Measurements from ENCODE around the gene NFIA.

Gene NFIA

DNA sequence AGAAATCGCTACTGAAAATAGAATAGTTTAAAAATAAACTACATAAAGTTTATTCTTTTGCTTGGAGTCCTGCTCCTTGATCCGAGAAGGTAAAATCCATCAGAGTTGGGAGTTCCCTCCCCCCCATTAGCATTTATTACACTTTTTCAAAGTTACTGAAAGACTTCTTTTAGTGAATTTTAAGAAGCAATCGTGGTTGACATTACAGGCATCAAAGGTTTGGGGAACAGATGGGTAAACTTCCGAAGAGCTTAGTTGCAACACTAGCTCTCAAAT is 31.0 kb upstream of the NFIA start:
- Histone ChIP-seq H2BK120ac (ENCODE audit: low read depth, low read length) (no peak overlapping the region), H3K4me1 (ENCODE audit: control insufficient read depth, insufficient read depth, low read depth, low read length) (peaks cover 18% of the 10 kb centered on the region), H3K27me3 (ENCODE audit: control insufficient read depth in 1 of 2, insufficient read depth in 1 of 2, low read length in 2 of 2) (peaks cover 16 to 54% of the 10 kb centered on the region in 2 experiments), H4K8ac (ENCODE audit: low read length) (no peak overlapping the region), H3K27ac (ENCODE audit: low read length, poor library complexity, severe bottlenecking) (no peak overlapping the region), H4K91ac (ENCODE audit: low read length) (no peak overlapping the region), H3K36me3 (ENCODE audit: control insufficient read depth in 1 of 2, insufficient read depth in 2 of 2, low read depth in 1 of 2, low read length in 2 of 2) (no peaks in the 10 kb centered on the region), H2BK15ac (ENCODE audit: low read depth, poor library complexity, severe bottlenecking) (no peak overlapping the region), H2AK5ac (ENCODE audit: low read length, severe bottlenecking) (no peak overlapping the region), H3K14ac (ENCODE audit: low read length in 2 of 2) (no peak overlapping the region), H3K9ac (ENCODE audit: low read length) (peak overlapping the region; percentile 82), H3K18ac (ENCODE audit: low read depth in 1 of 2, low read length in 2 of 2) (no peak overlapping the region), H3K23ac (ENCODE audit: low read length in 2 of 2) (no peak overlapping the region), H3K4me3 (ENCODE audit: insufficient read depth in 1 of 2, low read depth in 1 of 2, low read length in 2 of 2) (peak overlapping the region in 1 of 2 experiments; percentile 80), H2BK12ac (ENCODE audit: low read length in 2 of 2) (no peak overlapping the region), H2BK5ac (ENCODE audit: low read depth, low read length, poor library complexity, severe bottlenecking) (no peak overlapping the region), H3K4me2 (ENCODE audit: low read length, poor library complexity, severe bottlenecking) (no peak overlapping the region), H3K79me1 (replicated peaks; ENCODE audit: low read length, poor library complexity, severe bottlenecking) (no peaks in the 10 kb centered on the region), H2AFZ (ENCODE audit: low read depth, low read length) (no peak overlapping the region), H3K9me3 (ENCODE audit: control insufficient read depth, low read length) (no peaks in the 10 kb centered on the region), H3K4ac (ENCODE audit: low read depth in 1 of 2, low read length in 2 of 2) (no peak overlapping the region)
- DNase-seq: peak; percentile 4
- 14% methylated on average over 1 of the region's 4 CpGs for WGBS

DNA sequence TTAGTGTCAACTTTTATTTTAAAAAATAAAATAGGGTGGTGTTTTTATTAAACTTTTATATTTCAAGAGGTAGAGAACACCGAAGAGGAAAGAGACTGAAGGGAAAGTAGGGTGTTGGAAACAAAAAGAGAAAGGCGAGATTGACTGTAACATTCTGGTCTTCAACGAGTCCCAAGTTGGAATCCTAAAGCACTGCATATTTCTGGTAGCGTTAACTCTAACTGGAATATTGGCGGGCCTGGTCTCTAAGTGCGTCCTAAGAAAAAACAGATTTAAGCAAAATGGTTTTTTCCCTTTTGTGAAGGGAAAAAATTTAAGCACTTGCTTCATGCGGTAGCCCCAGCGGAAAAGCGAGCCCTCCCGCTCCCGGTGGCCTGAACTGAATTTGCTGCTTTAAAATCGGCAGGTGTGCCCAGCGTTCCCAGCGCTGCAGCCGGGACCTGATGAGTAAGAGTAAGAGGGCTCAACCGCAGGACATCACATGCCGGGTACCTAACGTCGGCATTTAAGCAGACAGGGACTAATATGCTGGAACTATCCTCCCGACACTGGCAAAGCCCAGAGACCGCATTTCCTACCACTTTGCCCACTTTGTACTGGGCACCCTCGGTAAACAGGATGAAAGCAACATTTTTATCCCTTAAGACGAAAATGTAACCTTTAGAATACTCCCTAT is 30.5 kb upstream of the NFIA start:
- Histone ChIP-seq H3K36me3 (ENCODE audit: control insufficient read depth in 1 of 2, insufficient read depth in 2 of 2, low read depth in 1 of 2, low read length in 2 of 2) (no peaks in the 10 kb centered on the region), H3K4me1 (ENCODE audit: control insufficient read depth, insufficient read depth, low read depth, low read length) (peaks cover 19% of the 10 kb centered on the region), H3K9ac (ENCODE audit: low read length) (peak overlapping the region; percentile 82), H3K14ac (ENCODE audit: low read length in 2 of 2) (no peak overlapping the region), H3K27me3 (ENCODE audit: control insufficient read depth in 1 of 2, insufficient read depth in 1 of 2, low read length in 2 of 2) (peaks cover 16 to 54% of the 10 kb centered on the region in 2 experiments), H2BK15ac (ENCODE audit: low read depth, poor library complexity, severe bottlenecking) (no peak overlapping the region), H3K4me2 (ENCODE audit: low read length, poor library complexity, severe bottlenecking) (no peak overlapping the region), H2BK5ac (ENCODE audit: low read depth, low read length, poor library complexity, severe bottlenecking) (no peak overlapping the region), H4K8ac (ENCODE audit: low read length) (no peak overlapping the region), H3K27ac (ENCODE audit: low read length, poor library complexity, severe bottlenecking) (no peak overlapping the region), H3K18ac (ENCODE audit: low read depth in 1 of 2, low read length in 2 of 2) (no peak overlapping the region), H3K23ac (ENCODE audit: low read length in 2 of 2) (no peak overlapping the region), H3K4ac (ENCODE audit: low read depth in 1 of 2, low read length in 2 of 2) (no peak overlapping the region), H3K4me3 (ENCODE audit: insufficient read depth in 1 of 2, low read depth in 1 of 2, low read length in 2 of 2) (peak overlapping the region in 1 of 2 experiments; percentile 80), H2AK5ac (ENCODE audit: low read length, severe bottlenecking) (no peak overlapping the region), H3K79me1 (replicated peaks; ENCODE audit: low read length, poor library complexity, severe bottlenecking) (no peaks in the 10 kb centered on the region), H3K9me3 (ENCODE audit: control insufficient read depth, low read length) (no peaks in the 10 kb centered on the region), H2BK120ac (ENCODE audit: low read depth, low read length) (no peak overlapping the region), H4K91ac (ENCODE audit: low read length) (no peak overlapping the region), H2AFZ (ENCODE audit: low read depth, low read length) (no peak overlapping the region), H2BK12ac (ENCODE audit: low read length in 2 of 2) (no peak overlapping the region)
- WGBS: 2% methylated on average over 23 of the region's 23 CpGs
- DNase-seq: peak; percentile 11

- 18% methylated on average over 8 of the region's 10 CpGs for WGBS
- Histone ChIP-seq H3K23ac (ENCODE audit: low read length in 2 of 2) (peak overlapping the region in 1 of 2 experiments; percentile 59), H3K4me1 (ENCODE audit: control insufficient read depth, insufficient read depth, low read depth, low read length) (peaks cover 21% of the 10 kb centered on the region)
These were observed 29.8 kb upstream of the NFIA start for GRCh38 chr1:61052395-61053225.

DNA sequence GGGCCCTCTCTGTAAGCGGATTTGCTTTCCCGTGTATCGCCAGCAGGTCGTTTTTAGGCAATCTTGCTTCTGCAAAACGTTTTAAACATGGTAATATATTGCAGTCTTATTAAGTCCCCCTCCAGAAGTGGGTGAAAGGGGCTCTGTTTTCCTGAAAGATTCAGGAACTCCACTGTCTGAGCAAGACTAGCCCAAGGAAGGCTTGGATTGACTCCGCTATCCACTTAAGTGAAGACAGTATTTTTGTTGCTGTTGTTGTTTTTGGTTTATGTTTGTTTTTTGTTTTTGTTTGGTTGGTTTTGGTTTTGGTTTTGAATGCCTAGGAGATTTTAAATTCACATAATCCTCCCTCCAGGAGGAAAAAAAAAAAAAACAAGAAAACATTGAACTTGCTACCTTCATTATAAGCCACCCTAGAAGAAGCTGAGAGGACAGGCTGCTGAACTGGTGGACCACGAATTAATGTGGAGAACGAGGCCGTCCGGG is 29.1 kb upstream of the NFIA start:
- Histone ChIP-seq H2BK12ac (ENCODE audit: low read length in 2 of 2) (no peak overlapping the region), H3K4me1 (ENCODE audit: control insufficient read depth, insufficient read depth, low read depth, low read length) (peaks cover 23% of the 10 kb centered on the region), H3K4ac (ENCODE audit: low read depth in 1 of 2, low read length in 2 of 2) (no peak overlapping the region), H2BK5ac (ENCODE audit: low read depth, low read length, poor library complexity, severe bottlenecking) (no peak overlapping the region), H3K36me3 (ENCODE audit: control insufficient read depth in 1 of 2, insufficient read depth in 2 of 2, low read depth in 1 of 2, low read length in 2 of 2) (no peaks in the 10 kb centered on the region), H3K18ac (ENCODE audit: low read depth in 1 of 2, low read length in 2 of 2) (no peak overlapping the region), H2AFZ (ENCODE audit: low read depth, low read length) (no peak overlapping the region), H3K27ac (ENCODE audit: low read length, poor library complexity, severe bottlenecking) (no peak overlapping the region), H2AK5ac (ENCODE audit: low read length, severe bottlenecking) (no peak overlapping the region), H3K79me1 (replicated peaks; ENCODE audit: low read length, poor library complexity, severe bottlenecking) (no peaks in the 10 kb centered on the region), H4K8ac (ENCODE audit: low read length) (no peak overlapping the region), H2BK120ac (ENCODE audit: low read depth, low read length) (no peak overlapping the region), H3K4me2 (ENCODE audit: low read length, poor library complexity, severe bottlenecking) (peak overlapping the region; percentile 73), H3K27me3 (ENCODE audit: control insufficient read depth in 1 of 2, insufficient read depth in 1 of 2, low read length in 2 of 2) (peaks cover 16 to 50% of the 10 kb centered on the region in 2 experiments), H3K9me3 (ENCODE audit: control insufficient read depth, low read length) (no peaks in the 10 kb centered on the region), H3K4me3 (ENCODE audit: insufficient read depth in 1 of 2, low read depth in 1 of 2, low read length in 2 of 2) (peak overlapping the region in 1 of 2 experiments; percentile 75), H3K23ac (ENCODE audit: low read length in 2 of 2) (peak overlapping the region in 1 of 2 experiments; percentile 59), H3K9ac (ENCODE audit: low read length) (peak overlapping the region; percentile 62), H2BK15ac (ENCODE audit: low read depth, poor library complexity, severe bottlenecking) (no peak overlapping the region), H3K14ac (ENCODE audit: low read length in 2 of 2) (no peak overlapping the region), H4K91ac (ENCODE audit: low read length) (no peak overlapping the region)
- 3% methylated on average over 8 of the region's 10 CpGs for WGBS
- DNase-seq: peak; percentile 21

More at GRCh38 chr1:61052395-61053225, 29.8 kb upstream of the NFIA start:
- Histone ChIP-seq H3K27ac (ENCODE audit: low read length, poor library complexity, severe bottlenecking) (no peak overlapping the region), H3K36me3 (ENCODE audit: control insufficient read depth in 1 of 2, insufficient read depth in 2 of 2, low read depth in 1 of 2, low read length in 2 of 2) (no peaks in the 10 kb centered on the region), H3K4me3 (ENCODE audit: insufficient read depth in 1 of 2, low read depth in 1 of 2, low read length in 2 of 2) (no peak overlapping the region), H2BK120ac (ENCODE audit: low read depth, low read length) (no peak overlapping the region), H4K91ac (ENCODE audit: low read length) (no peak overlapping the region), H3K9me3 (ENCODE audit: control insufficient read depth, low read length) (no peaks in the 10 kb centered on the region), H4K8ac (ENCODE audit: low read length) (no peak overlapping the region), H2AFZ (ENCODE audit: low read depth, low read length) (no peak overlapping the region), H3K18ac (ENCODE audit: low read depth in 1 of 2, low read length in 2 of 2) (no peak overlapping the region), H2BK15ac (ENCODE audit: low read depth, poor library complexity, severe bottlenecking) (no peak overlapping the region), H3K9ac (ENCODE audit: low read length) (no peak overlapping the region), H3K4me2 (ENCODE audit: low read length, poor library complexity, severe bottlenecking) (no peak overlapping the region), H3K79me1 (replicated peaks; ENCODE audit: low read length, poor library complexity, severe bottlenecking) (no peaks in the 10 kb centered on the region), H2BK12ac (ENCODE audit: low read length in 2 of 2) (no peak overlapping the region), H3K14ac (ENCODE audit: low read length in 2 of 2) (no peak overlapping the region), H3K27me3 (ENCODE audit: control insufficient read depth in 1 of 2, insufficient read depth in 1 of 2, low read length in 2 of 2) (peaks cover 16 to 50% of the 10 kb centered on the region in 2 experiments), H3K4ac (ENCODE audit: low read depth in 1 of 2, low read length in 2 of 2) (no peak overlapping the region), H2BK5ac (ENCODE audit: low read depth, low read length, poor library complexity, severe bottlenecking) (no peak overlapping the region), H2AK5ac (ENCODE audit: low read length, severe bottlenecking) (no peak overlapping the region)
- peak; percentile 21 for DNase-seq

Measured in mesenchymal stem cell (in vitro differentiated cells and primary cell).